Measurements from ENCODE around the gene CD70.
"Not testable (repeated sequence)": the region's sequence is repeated elsewhere in the genome, so short reads cannot be mapped to it uniquely, and the experiment has no call there.

CD70 gene

GRCh38 chr19:6597471-6598253, 6.7 kb upstream of the CD70 start:
- DNase-seq (ENCODE audit: low read depth in 2 of 2) = not testable (repeated sequence)

GRCh38 chr19:6596621-6597020, 5.7 kb upstream of the CD70 start:
- no peak for DNase-seq (ENCODE audit: low read depth in 2 of 2)

GRCh38 chr19:6593651-6594416, 2.9 kb upstream of the CD70 start:
- no peak for DNase-seq (ENCODE audit: low read depth in 2 of 2)

- no peak for DNase-seq (ENCODE audit: low read depth in 2 of 2)
These were observed 608 bp downstream of the CD70 start for GRCh38 chr19:6590258-6590826.

GRCh38 chr19:6589711-6590257, 1.2 kb downstream of the CD70 start:
- DNase-seq (ENCODE audit: low read depth in 2 of 2) = no peak

GRCh38 chr19:6588508-6589345, 2.2 kb downstream of the CD70 start:
- no peak for DNase-seq (ENCODE audit: low read depth in 2 of 2)

- no peak for DNase-seq (ENCODE audit: low read depth in 2 of 2)
These were observed 2.9 kb downstream of the CD70 start for GRCh38 chr19:6587998-6588507.

- no peak for DNase-seq (ENCODE audit: low read depth in 2 of 2)
These were observed 3.7 kb downstream of the CD70 start for GRCh38 chr19:6587093-6587820.

GRCh38 chr19:6586726-6587092, 4.2 kb downstream of the CD70 start:
- no peak for DNase-seq (ENCODE audit: low read depth in 2 of 2)

GRCh38 chr19:6586056-6586455, 4.9 kb downstream of the CD70 start:
- no peak for DNase-seq (ENCODE audit: low read depth in 2 of 2)

GRCh38 chr19:6582515-6583484, 8.2 kb downstream of the CD70 start:
- DNase-seq (ENCODE audit: low read depth in 2 of 2) = not testable (repeated sequence)

GRCh38 chr19:6580313-6580712, 10.6 kb downstream of the CD70 start:
- DNase-seq (ENCODE audit: low read depth in 2 of 2) = no peak

GRCh38 chr19:6579450-6580178, 11.3 kb downstream of the CD70 start:
- no peak for DNase-seq (ENCODE audit: low read depth in 2 of 2)

- no peak for DNase-seq (ENCODE audit: low read depth in 2 of 2)
These were observed 13.3 kb downstream of the CD70 start for GRCh38 chr19:6577476-6578125.

- no peak for DNase-seq (ENCODE audit: low read depth in 2 of 2)
These were observed 14.0 kb downstream of the CD70 start for GRCh38 chr19:6576869-6577475.

GRCh38 chr19:6573350-6573749, 17.6 kb downstream of the CD70 start:
- no peak for DNase-seq (ENCODE audit: low read depth in 2 of 2)

- DNase-seq (ENCODE audit: low read depth in 2 of 2) = no peak
These were observed 18.7 kb downstream of the CD70 start for GRCh38 chr19:6572217-6572616.

- DNase-seq (ENCODE audit: low read depth in 2 of 2) = no peak
These were observed 19.8 kb downstream of the CD70 start for GRCh38 chr19:6571167-6571566.

Measured in stimulated activated CD4-positive, alpha-beta T cell treated with anti-CD3 and anti-CD28 coated beads, Interleukin-12 subunit alpha, Interleukin-12 subunit beta, amount 100 ng/mL, for 24 hours (primary cell).